GM18867 (cell line): ENCODE results near the gene NUTM2B.
"Not testable (repeated sequence)": the region's sequence is repeated elsewhere in the genome, so short reads cannot be mapped to it uniquely, and the experiment has no call there.

Source experiments
- ATAC-seq: cut with Tn5 transposase; IDR thresholded peaks from one replicate; pipeline ENCODE4 v1.9.1; 2021; ENCODE audit warnings: mild to moderate bottlenecking, moderate library complexity; ENCODE audit not compliant: unreplicated experiment

The NUTM2B gene

DNA sequence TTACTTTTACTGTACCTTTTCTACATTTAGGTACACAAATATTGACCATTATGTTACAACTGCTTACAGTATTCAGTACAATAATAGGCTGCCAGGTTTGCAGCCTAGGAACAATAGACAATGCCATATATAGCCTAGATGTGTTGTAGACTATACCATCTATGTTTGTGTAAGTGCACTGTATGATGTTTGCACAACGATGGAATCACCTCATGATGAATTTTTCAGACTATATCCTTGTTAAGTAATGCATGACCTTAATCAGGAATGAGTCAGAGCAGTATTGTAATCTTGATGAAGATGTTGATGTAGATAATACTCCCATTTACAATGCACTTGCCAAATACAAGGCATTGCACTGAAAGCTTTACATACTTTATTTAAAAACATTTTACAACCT is 23.6 kb downstream of the NUTM2B start:
- ATAC-seq: not testable (repeated sequence)

DNA sequence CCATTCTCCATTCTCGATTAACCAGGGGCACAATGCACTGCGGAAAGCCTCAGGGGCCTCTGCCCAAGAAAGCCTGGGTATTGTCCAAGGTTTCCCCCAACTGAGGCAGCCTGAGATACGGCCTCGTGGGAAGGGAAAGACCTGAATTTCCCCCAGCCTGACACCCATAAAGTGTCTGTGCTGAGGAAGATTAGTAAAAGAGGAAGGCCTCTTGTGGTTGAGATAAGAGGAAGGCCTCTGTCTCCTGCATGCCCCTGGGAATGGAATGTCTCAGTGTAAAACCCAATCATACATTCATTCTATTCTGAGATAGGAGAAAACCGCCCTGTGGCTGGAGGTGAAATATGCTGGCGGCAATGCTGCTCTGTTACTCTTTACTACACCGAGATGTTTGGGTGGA is 41.8 kb downstream of the NUTM2B start:
- ATAC-seq: not testable (repeated sequence)

DNA sequence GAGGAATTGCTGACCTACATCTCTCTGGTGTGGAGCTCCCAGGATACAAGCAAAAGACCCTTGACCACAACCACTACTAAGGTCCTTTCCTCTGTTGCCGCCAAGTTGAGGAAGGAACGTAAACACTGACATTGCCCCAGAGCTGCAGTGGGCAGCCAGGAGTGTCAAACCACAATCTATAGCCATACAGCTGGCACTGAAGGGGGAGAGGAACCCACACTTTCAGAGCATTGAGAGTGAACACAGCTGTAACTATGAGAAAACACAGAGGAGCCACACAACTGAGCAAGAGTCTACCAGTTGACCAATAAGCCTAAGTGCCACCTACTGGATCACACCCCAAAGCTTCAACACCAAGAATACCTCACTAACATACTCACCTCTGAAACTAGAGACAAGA is 45.5 kb downstream of the NUTM2B start:
- ATAC-seq: not testable (repeated sequence)

DNA sequence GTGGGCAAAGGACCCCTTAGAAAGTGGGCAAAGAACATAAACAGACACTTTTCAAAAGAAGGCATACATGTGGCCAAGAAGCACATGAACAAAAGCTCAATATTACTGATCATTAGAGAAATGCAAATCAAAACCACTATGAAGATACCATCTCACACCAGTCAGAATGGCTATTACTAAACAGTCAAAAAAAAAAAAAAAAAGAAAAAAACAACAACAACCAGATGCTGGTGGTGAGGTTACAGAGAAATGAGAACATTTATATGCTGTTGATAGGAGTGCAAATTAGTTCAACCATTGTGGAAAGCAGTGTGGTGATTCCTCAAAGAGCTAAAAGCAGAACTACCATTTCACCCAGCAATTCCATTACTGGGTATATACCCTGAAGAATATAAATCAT is 50.6 kb downstream of the NUTM2B start:
- ATAC-seq: not testable (repeated sequence)

DNA sequence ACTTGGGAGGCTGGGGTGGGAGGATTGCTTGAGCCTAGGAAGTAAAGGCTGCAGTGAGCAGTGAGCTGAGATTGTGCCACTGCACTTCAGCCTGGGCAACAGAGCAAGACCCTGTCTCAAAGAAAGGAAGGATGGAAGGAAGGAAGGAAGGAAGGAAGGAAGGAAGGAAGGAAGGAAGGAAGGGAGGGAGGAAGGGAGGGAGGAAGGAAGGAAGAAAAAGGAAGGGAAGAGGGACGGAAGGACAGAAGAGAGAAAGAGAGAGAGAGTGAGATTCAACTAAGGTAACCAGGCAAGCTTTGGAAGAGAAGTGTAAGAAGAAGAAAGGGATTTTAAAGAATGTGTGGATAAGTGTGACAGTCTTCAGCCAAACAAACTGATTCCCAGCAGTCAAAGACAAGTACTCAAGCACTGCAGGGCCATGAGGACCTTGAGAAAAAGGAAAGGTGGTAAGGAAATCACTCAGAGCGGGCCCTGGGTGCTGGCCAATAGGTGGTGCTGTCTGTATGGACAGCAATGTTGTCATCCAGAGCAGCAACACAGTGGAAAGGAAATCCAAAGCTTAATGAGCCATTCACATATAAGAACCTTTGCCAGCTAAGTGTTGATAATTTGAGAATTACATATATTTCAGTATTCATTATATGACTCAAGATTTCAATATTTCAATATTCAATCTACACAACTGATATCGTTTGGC is 55.4 kb downstream of the NUTM2B start:
- not testable (repeated sequence) for ATAC-seq
